Suprapubic skin (tissue), 4 donors: ENCODE measurements around the gene KLHL25.

Experiments
- POLR2A ChIP-seq, 2 donors: fragments of 450-650 bp; IDR thresholded peaks; one replicate each; pipeline ENCODE4 v1.6.1; 2017; ENCODE audit warnings: antibody characterized with exemption in 2 of 2, mild to moderate bottlenecking in 2 of 2, moderate library complexity in 2 of 2
- POLR2AphosphoS5 ChIP-seq, 3 donors: sonication (generic); formaldehyde crosslinking; IDR thresholded peaks; one replicate each; pipeline ENCODE4 v1.6.1; 2017; ENCODE audit warnings: antibody characterized with exemption in 3 of 3
- TF ChIP-seq, protein P1 (sequence below), 2 donors: fragments of 200-600 bp in 1 of 2; fragments of 450-650 bp in 1 of 2; sonication (generic) in 1 of 2; IDR thresholded peaks; one replicate each; pipeline ENCODE4 v1.5.1; 2016 to 2019; ENCODE audit warnings: antibody characterized with exemption in 2 of 2, mild to moderate bottlenecking in 1 of 2, moderate library complexity in 1 of 2

DNA sequence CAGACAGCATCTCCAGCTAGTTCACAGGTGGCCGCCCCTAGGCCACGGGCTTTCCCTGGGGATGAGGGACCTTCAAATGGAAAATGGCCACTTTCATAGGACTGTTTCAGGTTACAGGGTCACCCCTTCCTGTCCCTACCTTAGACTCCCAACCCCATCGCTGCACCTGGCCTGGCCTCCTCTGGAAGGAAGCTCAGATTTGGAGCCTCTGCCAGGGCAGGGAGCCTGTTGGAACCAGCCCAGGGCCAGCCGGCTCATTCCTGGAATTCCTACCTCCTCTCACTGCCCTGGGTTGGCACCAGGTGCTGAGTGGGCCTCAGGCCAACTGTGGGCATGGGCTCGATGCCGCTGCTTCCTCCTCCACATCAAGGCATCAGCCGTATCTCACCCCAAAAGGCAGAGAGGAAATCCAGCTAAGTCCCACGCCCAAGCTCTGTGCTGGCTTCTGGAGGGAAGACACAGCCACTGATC, 42.2 kb downstream of the KLHL25 start:
- TF ChIP-seq, protein P1, sequence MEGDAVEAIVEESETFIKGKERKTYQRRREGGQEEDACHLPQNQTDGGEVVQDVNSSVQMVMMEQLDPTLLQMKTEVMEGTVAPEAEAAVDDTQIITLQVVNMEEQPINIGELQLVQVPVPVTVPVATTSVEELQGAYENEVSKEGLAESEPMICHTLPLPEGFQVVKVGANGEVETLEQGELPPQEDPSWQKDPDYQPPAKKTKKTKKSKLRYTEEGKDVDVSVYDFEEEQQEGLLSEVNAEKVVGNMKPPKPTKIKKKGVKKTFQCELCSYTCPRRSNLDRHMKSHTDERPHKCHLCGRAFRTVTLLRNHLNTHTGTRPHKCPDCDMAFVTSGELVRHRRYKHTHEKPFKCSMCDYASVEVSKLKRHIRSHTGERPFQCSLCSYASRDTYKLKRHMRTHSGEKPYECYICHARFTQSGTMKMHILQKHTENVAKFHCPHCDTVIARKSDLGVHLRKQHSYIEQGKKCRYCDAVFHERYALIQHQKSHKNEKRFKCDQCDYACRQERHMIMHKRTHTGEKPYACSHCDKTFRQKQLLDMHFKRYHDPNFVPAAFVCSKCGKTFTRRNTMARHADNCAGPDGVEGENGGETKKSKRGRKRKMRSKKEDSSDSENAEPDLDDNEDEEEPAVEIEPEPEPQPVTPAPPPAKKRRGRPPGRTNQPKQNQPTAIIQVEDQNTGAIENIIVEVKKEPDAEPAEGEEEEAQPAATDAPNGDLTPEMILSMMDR (IDR thresholded peaks at IDR 0.05), result no peak
- TF ChIP-seq POLR2AphosphoS5 (IDR thresholded peaks at IDR 0.05), result peak in 1 of 3 donors; percentile 10
- no peak for TF ChIP-seq POLR2A (IDR thresholded peaks at IDR 0.05)
